GM23248 (cell line): ENCODE results near the gene FARP2.

Source experiments
- EZH2 ChIP-seq: fragments of 200-600 bp; sonication (generic); IDR thresholded peaks from 2 replicates; pipeline ENCODE4 v1.6.1; 2018; ENCODE audit warnings: antibody characterized with exemption, mild to moderate bottlenecking; ENCODE audit not compliant: insufficient read depth, poor library complexity, severe bottlenecking
- EZH2phosphoT487 ChIP-seq: fragments of 200-600 bp; sonication (generic); IDR thresholded peaks from 2 replicates; pipeline ENCODE4 v1.6.1; 2018; ENCODE audit warnings: antibody characterized with exemption, moderate library complexity, mild to moderate bottlenecking, low read depth; ENCODE audit not compliant: insufficient read depth

DNA sequence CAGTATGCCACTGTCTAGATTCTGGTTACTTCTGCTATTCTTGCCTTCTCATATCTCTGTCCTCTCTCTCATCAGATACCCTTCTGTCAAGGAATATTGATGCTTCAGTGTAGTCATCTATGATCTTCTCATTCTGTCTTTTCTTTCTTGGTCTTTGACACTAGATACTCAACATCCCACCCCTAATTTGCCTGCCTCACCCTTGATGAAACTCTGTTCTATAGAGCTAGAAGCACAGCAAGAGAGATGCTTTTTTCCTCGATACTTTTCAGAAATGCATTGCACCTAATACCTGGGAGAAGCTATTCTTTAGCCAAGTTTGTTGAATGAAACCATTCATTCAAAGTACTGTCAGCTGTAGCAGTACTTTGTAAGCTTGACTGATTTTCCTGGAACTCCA, 30.8 kb upstream of the FARP2 start:
- TF ChIP-seq EZH2 (no peak), EZH2phosphoT487 (no peak)
